ENCODE results near the gene NDUFS3. TPM values are rescaled to one million over a fixed set of nuclear protein-coding genes. Genes with fewer than 3 reads are reported as not detected.

Gene NDUFS3
- total and polyA plus RNA-seq, 7 donors, result 74.4 to 323 (median 106) TPM

DNA sequence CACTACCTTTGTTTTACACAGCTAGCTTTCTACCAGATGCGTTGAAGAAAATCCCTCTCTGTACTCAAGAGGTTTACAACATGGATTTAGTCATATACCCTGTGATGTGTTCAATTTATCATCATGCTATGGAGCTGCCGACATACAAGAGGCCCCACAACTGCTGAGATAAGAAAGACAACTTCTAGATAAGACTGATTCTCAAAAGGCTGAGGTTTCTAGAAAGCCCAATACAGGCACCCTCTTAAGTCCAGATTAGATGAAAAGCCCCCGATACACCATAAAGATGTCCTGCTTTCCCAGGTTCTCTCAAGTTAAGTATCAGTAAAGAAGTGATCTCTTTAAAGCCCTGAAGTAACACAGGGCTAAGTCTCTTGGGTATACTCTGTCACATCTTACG lies 49.2 kb downstream of the NDUFS3 start:
- intact Hi-C loops (cut with DNase I), result no loop called here
- Histone ChIP-seq H3K27me3 (no peaks in the 10 kb centered on the region), H3K9me3 (no peaks in the 10 kb centered on the region), H3K4me1 (no peaks in the 10 kb centered on the region), H3K27ac (no peak overlapping the region), H3K4me3 (no peak overlapping the region), H3K36me3 (peaks cover 15 to 100% (median 54%) of the 10 kb centered on the region in 4 donors)
- TF ChIP-seq POLR2AphosphoS5 (IDR thresholded peaks at IDR 0.05), result no peak
- TF ChIP-seq POLR2A (IDR thresholded peaks at IDR 0.05), result no peak
- no peak for TF ChIP-seq EP300 (IDR thresholded peaks at IDR 0.05)
- TF ChIP-seq, protein P1, sequence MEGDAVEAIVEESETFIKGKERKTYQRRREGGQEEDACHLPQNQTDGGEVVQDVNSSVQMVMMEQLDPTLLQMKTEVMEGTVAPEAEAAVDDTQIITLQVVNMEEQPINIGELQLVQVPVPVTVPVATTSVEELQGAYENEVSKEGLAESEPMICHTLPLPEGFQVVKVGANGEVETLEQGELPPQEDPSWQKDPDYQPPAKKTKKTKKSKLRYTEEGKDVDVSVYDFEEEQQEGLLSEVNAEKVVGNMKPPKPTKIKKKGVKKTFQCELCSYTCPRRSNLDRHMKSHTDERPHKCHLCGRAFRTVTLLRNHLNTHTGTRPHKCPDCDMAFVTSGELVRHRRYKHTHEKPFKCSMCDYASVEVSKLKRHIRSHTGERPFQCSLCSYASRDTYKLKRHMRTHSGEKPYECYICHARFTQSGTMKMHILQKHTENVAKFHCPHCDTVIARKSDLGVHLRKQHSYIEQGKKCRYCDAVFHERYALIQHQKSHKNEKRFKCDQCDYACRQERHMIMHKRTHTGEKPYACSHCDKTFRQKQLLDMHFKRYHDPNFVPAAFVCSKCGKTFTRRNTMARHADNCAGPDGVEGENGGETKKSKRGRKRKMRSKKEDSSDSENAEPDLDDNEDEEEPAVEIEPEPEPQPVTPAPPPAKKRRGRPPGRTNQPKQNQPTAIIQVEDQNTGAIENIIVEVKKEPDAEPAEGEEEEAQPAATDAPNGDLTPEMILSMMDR (IDR thresholded peaks at IDR 0.05), result no peak
- no peak for DNase-seq
- WGBS, 2 donors, result 92 to 95% methylated on average over 4 of the region's 4 CpGs

DNA sequence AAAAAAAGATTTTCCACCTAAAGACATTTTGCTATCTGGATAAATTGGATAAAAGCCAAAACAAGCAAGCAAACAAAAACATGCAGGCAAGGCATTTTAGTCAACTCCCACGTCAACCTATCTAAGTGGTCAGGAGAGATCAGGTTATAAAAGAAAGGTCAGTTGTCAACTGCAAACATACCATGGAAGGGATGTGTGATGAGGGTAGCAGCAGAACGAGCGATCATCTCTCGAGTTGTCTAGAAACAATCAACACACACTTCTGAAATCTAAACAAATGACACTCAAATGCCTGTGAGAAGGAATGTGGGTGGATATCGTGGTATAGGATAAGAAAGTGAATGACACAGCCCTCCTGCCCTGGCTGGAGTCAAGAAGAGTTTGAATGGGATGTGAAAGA lies 52.6 kb downstream of the NDUFS3 start:
- intact Hi-C loops (cut with DNase I), result no loop called here
- Histone ChIP-seq H3K27me3 (no peaks in the 10 kb centered on the region), H3K9me3 (no peaks in the 10 kb centered on the region), H3K27ac (no peak overlapping the region), H3K36me3 (peaks cover 23 to 98% (median 51%) of the 10 kb centered on the region in 4 donors), H3K4me1 (no peaks in the 10 kb centered on the region), H3K4me3 (no peak overlapping the region)
- WGBS, 2 donors, result 77 to 78% methylated on average over 5 of the region's 5 CpGs
- no peak for DNase-seq
- TF ChIP-seq, protein P1 (IDR thresholded peaks at IDR 0.05), result no peak
- TF ChIP-seq EP300 (IDR thresholded peaks at IDR 0.05), result no peak
- no peak for TF ChIP-seq POLR2AphosphoS5 (IDR thresholded peaks at IDR 0.05)
- TF ChIP-seq POLR2A (IDR thresholded peaks at IDR 0.05), result no peak

Small RNA genes within 50 kb of the gene (small RNA-seq; reads per million reads assigned to genes)
- 0 reads per million in 3 donors for gene RN7SL652P
- gene RNU5E-10P, result 0 reads per million in 3 donors

Other genes starting within 250 kb of the NDUFS3 start
- not detected for gene MYBPC3, start 226.4 kb upstream of the NDUFS3 start, total RNA-seq
- gene MYBPC3, start 226.4 kb upstream of the NDUFS3 start, polyA plus RNA-seq, result 1 to 10 TPM in 1 of 3 donors, under 1 TPM in 2; 0.29 to 1.4 (median 0.60) TPM
- 10 to 100 TPM; 10.5 to 19.7 (median 18.8) TPM for gene SPI1, start 200.5 kb upstream of the NDUFS3 start, total RNA-seq
- gene SPI1, start 200.5 kb upstream of the NDUFS3 start, polyA plus RNA-seq, result 10 to 100 TPM; 21.6 to 29.8 (median 27.1) TPM
- gene SLC39A13, start 170.5 kb upstream of the NDUFS3 start, total RNA-seq, result 10 to 100 TPM; 38.2 to 87.5 (median 54.0) TPM
- gene SLC39A13, start 170.5 kb upstream of the NDUFS3 start, polyA plus RNA-seq, result 10 to 100 TPM in 2 of 3 donors, 1 to 10 TPM in 1; 4.6 to 29.8 (median 13.2) TPM
- 100 to 1,000 TPM; 104 to 202 (median 178) TPM for gene PSMC3, start 152.6 kb upstream of the NDUFS3 start, total RNA-seq
- gene PSMC3, start 152.6 kb upstream of the NDUFS3 start, polyA plus RNA-seq, result 100 to 1,000 TPM; 117 to 151 (median 121) TPM
- gene RAPSN, start 129.9 kb upstream of the NDUFS3 start, total RNA-seq, result under 1 TPM in 3 of 4 donors, not detected in 1; 0.27 to 0.55 (median 0.36) TPM
- gene RAPSN, start 129.9 kb upstream of the NDUFS3 start, polyA plus RNA-seq, result under 1 TPM in 1 of 3 donors, not detected in 2; 0.61 TPM
- 100 to 1,000 TPM in 3 of 4 donors, 10 to 100 TPM in 1; 87.2 to 188 (median 114) TPM for gene CELF1, start 25.9 kb upstream of the NDUFS3 start, total RNA-seq
- 10 to 100 TPM in 2 of 3 donors, 1 to 10 TPM in 1; 9.0 to 45.7 (median 14.1) TPM for gene CELF1, start 25.9 kb upstream of the NDUFS3 start, polyA plus RNA-seq
- 100 to 1,000 TPM in 3 of 4 donors, 10 to 100 TPM in 1; 100.0 to 152 (median 130) TPM for gene PTPMT1, start 13.5 kb upstream of the NDUFS3 start, total RNA-seq
- 10 to 100 TPM; 31.0 to 43.1 (median 37.2) TPM for gene PTPMT1, start 13.5 kb upstream of the NDUFS3 start, polyA plus RNA-seq
- gene KBTBD4, start 104 bp upstream of the NDUFS3 start, total RNA-seq, result 10 to 100 TPM; 13.3 to 29.9 (median 23.5) TPM
- 10 to 100 TPM; 11.3 to 15.9 (median 12.6) TPM for gene KBTBD4, start 104 bp upstream of the NDUFS3 start, polyA plus RNA-seq
- 1 to 10 TPM in 1 of 4 donors, under 1 TPM in 2, not detected in 1; 0.36 to 1.4 (median 0.41) TPM for gene FAM180B, start 7.6 kb downstream of the NDUFS3 start, total RNA-seq
- gene FAM180B, start 7.6 kb downstream of the NDUFS3 start, polyA plus RNA-seq, result under 1 TPM in 2 of 3 donors, not detected in 1; 0.12 to 0.60 TPM
- 10 to 100 TPM in 1 of 4 donors, 1 to 10 TPM in 3; 6.1 to 15.5 (median 6.5) TPM for gene C1QTNF4, start 15.3 kb downstream of the NDUFS3 start, total RNA-seq
- 1 to 10 TPM in 2 of 3 donors, not detected in 1; 1.3 to 1.8 TPM for gene C1QTNF4, start 15.3 kb downstream of the NDUFS3 start, polyA plus RNA-seq
- gene MTCH2, start 63.5 kb downstream of the NDUFS3 start, total RNA-seq, result 10 to 100 TPM; 33.2 to 44.6 (median 34.2) TPM
- gene MTCH2, start 63.5 kb downstream of the NDUFS3 start, polyA plus RNA-seq, result 100 to 1,000 TPM in 1 of 3 donors, 10 to 100 TPM in 2; 75.1 to 119 (median 94.9) TPM
- gene AGBL2, start 136.3 kb downstream of the NDUFS3 start, total RNA-seq, result 1 to 10 TPM in 1 of 4 donors, under 1 TPM in 1, not detected in 2; 0.33 to 1.1 TPM
- gene AGBL2, start 136.3 kb downstream of the NDUFS3 start, polyA plus RNA-seq, result 1 to 10 TPM in 1 of 3 donors, under 1 TPM in 1, not detected in 1; 0.92 to 2.2 TPM
- gene FNBP4, start 188.3 kb downstream of the NDUFS3 start, total RNA-seq, result 100 to 1,000 TPM in 2 of 4 donors, 10 to 100 TPM in 2; 91.1 to 182 (median 101) TPM
- 10 to 100 TPM; 10.2 to 41.2 (median 20.4) TPM for gene FNBP4, start 188.3 kb downstream of the NDUFS3 start, polyA plus RNA-seq